B cell (primary cell): Measurements from ENCODE around the gene RPL39L. TPM values are rescaled to one million over a fixed set of nuclear protein-coding genes. Genes with fewer than 3 reads are reported as not detected.
"Not testable (repeated sequence)": the region's sequence is repeated elsewhere in the genome, so short reads cannot be mapped to it uniquely, and the experiment has no call there.

Experiments used
- ATAC-seq: fragments of 200-7000 bp; cut with Tn5 transposase; one replicate; pipeline ENCODE4 v1.10.0; 2021; ENCODE audit warnings: low read depth, mild to moderate bottlenecking, moderate number of reproducible peaks, moderate library complexity
- CTCF ChIA-PET: fragments of 350-600 bp; sonication (Branson Sonifier 250); formaldehyde crosslinking; loops from one replicate; lab custom pipeline; 2021; ENCODE audit warnings: antibody characterized with exemption, inconsistent platforms; lab: Charles Lee
- POLR2A ChIA-PET: fragments of 350-600 bp; sonication (Branson Sonifier 250); formaldehyde crosslinking; loops from one replicate; lab custom pipeline; 2021; ENCODE audit warnings: antibody characterized with exemption; lab: Charles Lee
- DNase-seq: peaks from one replicate; pipeline ENCODE4 v3.0.0; 2013
- H2AFZ ChIP-seq: 2 replicates; pipeline ENCODE4 v1.6.1; 2012; ENCODE audit warnings: mild to moderate bottlenecking, low read depth, low read length; ENCODE audit not compliant: insufficient read depth, poor library complexity, severe bottlenecking
- H3K27ac ChIP-seq, 2 donors: 1 replicate in 1 of 2; 2 replicates in 1 of 2; pipeline ENCODE4 v1.5.1; 2012 to 2013; ENCODE audit warnings: low read length in 2 of 2, mild to moderate bottlenecking in 2 of 2, moderate library complexity in 1 of 2
- H3K27me3 ChIP-seq, 4 experiments: fragments of 200-600 bp in 1 of 4; sonication (generic) in 1 of 4; replicated peaks in 1 of 4; 1 replicate in 2 of 4; 2 replicates in 2 of 4; pipeline versions ENCODE4 v1.6.1 to v1.7.0; 2013 to 2016; ENCODE audit warnings: low read length in 3 of 4, mild to moderate bottlenecking in 2 of 4, mixed read lengths in 1 of 4, moderate library complexity in 1 of 4; ENCODE audit not compliant: insufficient read depth in 4 of 4, control insufficient read depth in 3 of 4; ENCODE audit errors: control extremely low read depth in 1 of 4
- H3K36me3 ChIP-seq, 2 experiments: replicated peaks in 1 of 2; 1 replicate in 1 of 2; 2 replicates in 1 of 2; pipeline versions ENCODE4 v1.6.1 to v1.7.1; 2013; ENCODE audit warnings: low read length in 1 of 2; ENCODE audit not compliant: insufficient read depth in 2 of 2, control insufficient read depth in 1 of 2; ENCODE audit errors: control extremely low read depth in 1 of 2, extremely low read depth in 1 of 2
- H3K4me1 ChIP-seq, 2 donors: fragments of 200-600 bp in 1 of 2; sonication (generic) in 1 of 2; 1 replicate in 1 of 2; 2 replicates in 1 of 2; pipeline versions ENCODE4 v1.5.1 to v1.6.1; 2013 to 2017; ENCODE audit warnings: low read length in 2 of 2; ENCODE audit not compliant: control insufficient read depth in 2 of 2, insufficient read depth in 2 of 2
- H3K4me2 ChIP-seq: replicated peaks from 2 replicates; pipeline ENCODE3; 2012; ENCODE audit warnings: mild to moderate bottlenecking, low read depth, low read length; ENCODE audit not compliant: poor library complexity, severe bottlenecking
- H3K4me3 ChIP-seq, 5 experiments: fragments of 200-600 bp in 1 of 5; sonication (generic) in 1 of 5; 1 replicate in 3 of 5; 2 replicates in 2 of 5; pipeline versions ENCODE4 v1.5.1 to v1.7.0; 2011 to 2016; ENCODE audit warnings: low read length in 4 of 5, mild to moderate bottlenecking in 4 of 5, low read depth in 2 of 5, control low read depth in 1 of 5, moderate library complexity in 1 of 5; ENCODE audit not compliant: insufficient read depth in 1 of 5; ENCODE audit errors: control extremely low read depth in 1 of 5, extremely low read depth in 1 of 5
- H3K79me2 ChIP-seq: fragments of 200-600 bp; sonication (generic); one replicate; pipeline ENCODE4 v1.6.0; 2016; ENCODE audit warnings: low read length; ENCODE audit not compliant: control insufficient read depth, insufficient read depth
- H3K9ac ChIP-seq: fragments of 200-600 bp; sonication (generic); 2 replicates; pipeline ENCODE4 v1.6.1; 2017; ENCODE audit warnings: mild to moderate bottlenecking, low read length, moderate library complexity
- H3K9me3 ChIP-seq, 3 donors: one replicate each; pipeline versions ENCODE4 v1.6.1 to v1.7.1; 2013; ENCODE audit warnings: low read length in 2 of 3; ENCODE audit not compliant: control insufficient read depth in 2 of 3, insufficient read depth in 1 of 3; ENCODE audit errors: control extremely low read depth in 1 of 3
- H4K20me1 ChIP-seq: 2 replicates; pipeline ENCODE4 v1.6.0; 2012; ENCODE audit warnings: mild to moderate bottlenecking, low read length; ENCODE audit not compliant: insufficient read depth, control insufficient read depth, poor library complexity, severe bottlenecking
- H3K27ac Mint-ChIP-seq: one replicate; pipeline ENCODE4 v1.8.0; 2021; ENCODE audit warnings: mixed read lengths
- H3K27me3 Mint-ChIP-seq: one replicate; pipeline ENCODE4 v1.8.0; 2021; ENCODE audit warnings: mixed read lengths
- H3K4me1 Mint-ChIP-seq: one replicate; pipeline ENCODE4 v1.8.0; 2021; ENCODE audit warnings: mixed read lengths
- H3K4me3 Mint-ChIP-seq: one replicate; pipeline ENCODE4 v1.8.0; 2021; ENCODE audit warnings: mixed read lengths
- H3K9me3 Mint-ChIP-seq: one replicate; pipeline ENCODE4 v1.8.0; 2022; ENCODE audit warnings: mixed read lengths; ENCODE audit not compliant: insufficient read depth
- CTCF ChIP-seq: fragments of 200-600 bp; IDR thresholded peaks from one replicate; pipeline ENCODE4 v1.8.0; 2022; ENCODE audit warnings: antibody characterized with exemption, mild to moderate bottlenecking
- EZH2 ChIP-seq: IDR thresholded peaks from 2 replicates; pipeline ENCODE4 v1.6.1; 2012; ENCODE audit warnings: borderline replicate concordance, low read depth, mild to moderate bottlenecking, moderate library complexity, low read length; ENCODE audit not compliant: insufficient read depth, poor library complexity, severe bottlenecking
- WGBS: methylation state at CpG from one replicate; pipeline ENCODE4 v1.1.5; 2013; ENCODE audit warnings: missing lambda C conversion rate; ENCODE audit not compliant: insufficient coverage; 5-methylcytosine and 5-hydroxymethylcytosine counted together
- intact Hi-C: fragments of 100-400 bp; cut with micrococcal nuclease; formaldehyde crosslinking; loops from one replicate; pipeline ENCODE4 v1.10.0; 2022
- polyA plus RNA-seq: library from polyadenylated mRNA; depleted of rRNA; stranded (reverse); fragments of >200 nt; gene quantifications from 2 replicates; pipeline ENCODE4 v1.2.3, GENCODE V29; 2012
- total RNA-seq, 2 donors: library from RNA; stranded (reverse); fragments of 120-200 nt in 1 of 2; gene quantifications; 1 replicate in 1 of 2; 2 replicates in 1 of 2; pipeline versions ENCODE4 v1.2.3 to v1.2.4, GENCODE V29; 2013 to 2022

RPL39L gene
- total and polyA plus RNA-seq, 2 donors (not counting 1 experiment from before 2014, with no cell fraction given) = 3.1 to 4.5 TPM

- intact Hi-C loops = no loop called here
- TF ChIP-seq CTCF = no peak
- TF ChIP-seq EZH2 = no peak
- no peak overlapping the region for H3K4me3 Mint-ChIP-seq
- H3K9me3 ChIP-seq = no peaks in the 10 kb centered on the region
- H3K9ac ChIP-seq = no peak overlapping the region
- H3K36me3 ChIP-seq = no peaks in the 10 kb centered on the region
- no peaks in the 10 kb centered on the region for H3K79me2 ChIP-seq
- ChIA-PET POLR2A (no interaction called here), CTCF (no interaction called here)
- WGBS = no CpG with 5 or more reads among the region's 7 CpGs
- ATAC-seq (no peak), DNase-seq (no peak)
- H2AFZ ChIP-seq = no peak overlapping the region
- H3K9me3 Mint-ChIP-seq = no peaks in the 10 kb centered on the region
- no peaks in the 10 kb centered on the region for H4K20me1 ChIP-seq
- H3K27me3 ChIP-seq = peaks cover 0 to 24% (median 9%) of the 10 kb centered on the region in 4 experiments
- H3K27ac Mint-ChIP-seq = no peak overlapping the region
- H3K4me3 ChIP-seq = no peak overlapping the region
- H3K4me2 ChIP-seq = no peak overlapping the region
- H3K27me3 Mint-ChIP-seq = peaks cover 49% of the 10 kb centered on the region
- H3K4me1 Mint-ChIP-seq = no peaks in the 10 kb centered on the region
- H3K4me1 ChIP-seq = no peaks in the 10 kb centered on the region
- H3K27ac ChIP-seq = no peak overlapping the region
Observed at GRCh38 chr3:187181454-187182170, 42.3 kb upstream of the RPL39L start.

GRCh38 chr3:187172929-187173328 is 33.6 kb upstream of the RPL39L start:
- intact Hi-C loops = no loop called here
- Histone ChIP-seq H4K20me1 (no peaks in the 10 kb centered on the region), H3K4me2 (no peak overlapping the region), H2AFZ (no peak overlapping the region), H3K79me2 (no peaks in the 10 kb centered on the region), H3K27me3 (peaks cover 0 to 5% (median 0%) of the 10 kb centered on the region in 4 experiments), H3K9me3 (no peaks in the 10 kb centered on the region), H3K4me1 (no peaks in the 10 kb centered on the region), H3K27ac (no peak overlapping the region), H3K4me3 (no peak overlapping the region), H3K9ac (no peak overlapping the region), H3K36me3 (no peaks in the 10 kb centered on the region)
- ChIA-PET POLR2A (no interaction called here), CTCF (interaction anchor here (2.4 kb wide), 1 partner anchor 8 kb away, joined by 8 read pairs; no protein-coding TSS in a partner anchor)
- H3K4me3 Mint-ChIP-seq = no peak overlapping the region
- peaks cover 33% of the 10 kb centered on the region for H3K27me3 Mint-ChIP-seq
- no peak for DNase-seq
- TF ChIP-seq CTCF (no peak), EZH2 (no peak)
- no peaks in the 10 kb centered on the region for H3K4me1 Mint-ChIP-seq
- 96% methylated on average over 2 of the region's 2 CpGs for WGBS
- ATAC-seq = no peak
- H3K27ac Mint-ChIP-seq = no peak overlapping the region
- H3K9me3 Mint-ChIP-seq = no peaks in the 10 kb centered on the region

- POLR2A ChIA-PET, H3K27ac Mint-ChIP-seq, H3K9me3 Mint-ChIP-seq, H2AFZ ChIP-seq, H3K79me2 ChIP-seq, H3K9ac ChIP-seq, H3K9me3 ChIP-seq, H3K4me2 ChIP-seq, H3K27ac ChIP-seq, DNase-seq, H3K36me3 ChIP-seq, H4K20me1 ChIP-seq, H3K4me3 ChIP-seq, H3K4me1 Mint-ChIP-seq, H3K4me1 ChIP-seq, H3K27me3 ChIP-seq, intact Hi-C loops, ATAC-seq, H3K4me3 Mint-ChIP-seq: not testable (repeated sequence)
- peaks cover 31% of the 10 kb centered on the region for H3K27me3 Mint-ChIP-seq
- CTCF ChIA-PET = interaction anchor here (1.1 kb wide), 1 partner anchor 322 kb away, joined by 3 read pairs; no protein-coding TSS in a partner anchor
- no CpG with 5 or more reads among the region's 5 CpGs for WGBS
Observed at GRCh38 chr3:187170911-187171310, 31.6 kb upstream of the RPL39L start.
